GM12878 (cell line): Measurements from ENCODE around the gene NTM. TPM values are rescaled to one million over a fixed set of nuclear protein-coding genes. Genes with fewer than 3 reads are reported as not detected.

ENCODE experiments used
- CBX3 ChIP-seq: fragments of 200-600 bp; sonication (generic); IDR thresholded peaks from 2 replicates; pipeline ENCODE4 v1.6.1; 2016; ENCODE audit warnings: low read depth, borderline replicate concordance
- RAD21 ChIP-seq: IDR thresholded peaks from 2 replicates; pipeline ENCODE4 v1.6.1; 2011; ENCODE audit warnings: mild to moderate bottlenecking, low read depth, low read length, moderate library complexity; ENCODE audit not compliant: insufficient read depth
- ZNF622 ChIP-seq: fragments of 450-650 bp; IDR thresholded peaks from 2 replicates; pipeline ENCODE4 v1.6.1; 2017; ENCODE audit warnings: mild to moderate bottlenecking, inconsistent platforms
- polyA plus RNA-seq, 11 experiments: library from polyadenylated mRNA; depleted of rRNA in 4 of 11; unstranded in 6 of 11; stranded (reverse) in 5 of 11; fragments of >200 nt; fragmentation: Nextera tagmentation in 4 of 11; fragmentation: Illumina TruSeq in 1 of 11; extraction: Ambion mirVana in 4 of 11; extraction: Trizol in 1 of 11; gene quantifications; 1 replicate in 1 of 11; 2 replicates in 10 of 11; pipeline versions ENCODE4 v1.2.1 to v1.2.3, GENCODE V29; 2011 to 2016; ENCODE audit warnings: inconsistent platforms in 2 of 11, missing spikeins in 2 of 11, low read depth in 1 of 11
- total RNA-seq, 4 experiments: library from RNA; depleted of rRNA in 3 of 4; stranded (reverse); fragments of >200 nt in 3 of 4; fragmentation: Illumina TruSeq in 1 of 4; extraction: Trizol in 1 of 4; gene quantifications; 2 replicates each; pipeline versions ENCODE4 v1.2.1 to v1.2.3, GENCODE V29; 2013 to 2021
- TF ChIP-seq, protein P1 (sequence below): fragments of 450-650 bp; IDR thresholded peaks from 2 replicates; pipeline ENCODE4 v1.6.1; 2017; ENCODE audit warnings: mild to moderate bottlenecking, moderate library complexity
- TF ChIP-seq, protein P2 (sequence below): fragments of 450-650 bp; formaldehyde crosslinking; IDR thresholded peaks from 2 replicates; pipeline ENCODE4 v1.5.0; 2022; ENCODE audit warnings: mild to moderate bottlenecking, missing genetic modification characterization

The NTM gene
- total and polyA plus RNA-seq, 10 of the 15 experiments (the other 5 are each of a cell fraction or from before 2014, with no cell fraction given) = not detected

DNA sequence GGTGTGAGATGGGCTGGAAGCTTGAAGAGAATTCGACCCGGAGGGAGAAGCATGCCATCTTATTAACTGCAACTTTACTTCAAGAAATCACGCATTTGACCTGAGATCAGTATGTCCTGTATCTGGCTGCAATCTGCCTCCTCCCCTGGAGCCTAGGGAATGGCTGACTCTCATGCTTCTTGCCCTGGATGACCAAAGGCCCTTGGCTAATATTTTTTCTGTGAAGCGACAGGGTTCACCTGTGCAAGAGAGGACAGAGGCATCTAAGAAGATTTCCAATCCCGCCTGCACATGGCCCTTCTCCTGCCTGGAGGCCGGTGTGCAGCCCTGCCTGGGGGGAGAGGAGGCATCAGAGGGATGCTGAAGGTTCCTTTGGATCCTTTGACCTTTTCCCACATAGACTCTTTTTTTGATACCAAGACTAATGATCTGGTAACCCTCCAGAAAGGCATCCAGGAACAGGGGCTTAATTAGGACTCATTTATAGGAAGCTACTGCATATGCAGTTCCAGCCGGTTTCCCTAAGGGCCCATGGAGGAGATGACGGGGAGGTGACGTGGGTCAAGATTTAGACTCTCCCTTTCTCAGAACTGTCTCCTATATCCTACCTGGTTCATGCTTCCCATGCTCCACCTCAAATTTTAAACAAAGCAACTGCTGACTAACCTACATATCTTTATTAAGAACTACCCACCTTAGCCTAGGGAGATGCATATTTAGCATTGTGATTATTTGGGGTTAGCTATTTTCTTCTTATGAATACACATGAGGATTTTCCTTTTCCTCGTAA is 50.8 kb downstream of the NTM start (continued):
- TF ChIP-seq, protein P1, sequence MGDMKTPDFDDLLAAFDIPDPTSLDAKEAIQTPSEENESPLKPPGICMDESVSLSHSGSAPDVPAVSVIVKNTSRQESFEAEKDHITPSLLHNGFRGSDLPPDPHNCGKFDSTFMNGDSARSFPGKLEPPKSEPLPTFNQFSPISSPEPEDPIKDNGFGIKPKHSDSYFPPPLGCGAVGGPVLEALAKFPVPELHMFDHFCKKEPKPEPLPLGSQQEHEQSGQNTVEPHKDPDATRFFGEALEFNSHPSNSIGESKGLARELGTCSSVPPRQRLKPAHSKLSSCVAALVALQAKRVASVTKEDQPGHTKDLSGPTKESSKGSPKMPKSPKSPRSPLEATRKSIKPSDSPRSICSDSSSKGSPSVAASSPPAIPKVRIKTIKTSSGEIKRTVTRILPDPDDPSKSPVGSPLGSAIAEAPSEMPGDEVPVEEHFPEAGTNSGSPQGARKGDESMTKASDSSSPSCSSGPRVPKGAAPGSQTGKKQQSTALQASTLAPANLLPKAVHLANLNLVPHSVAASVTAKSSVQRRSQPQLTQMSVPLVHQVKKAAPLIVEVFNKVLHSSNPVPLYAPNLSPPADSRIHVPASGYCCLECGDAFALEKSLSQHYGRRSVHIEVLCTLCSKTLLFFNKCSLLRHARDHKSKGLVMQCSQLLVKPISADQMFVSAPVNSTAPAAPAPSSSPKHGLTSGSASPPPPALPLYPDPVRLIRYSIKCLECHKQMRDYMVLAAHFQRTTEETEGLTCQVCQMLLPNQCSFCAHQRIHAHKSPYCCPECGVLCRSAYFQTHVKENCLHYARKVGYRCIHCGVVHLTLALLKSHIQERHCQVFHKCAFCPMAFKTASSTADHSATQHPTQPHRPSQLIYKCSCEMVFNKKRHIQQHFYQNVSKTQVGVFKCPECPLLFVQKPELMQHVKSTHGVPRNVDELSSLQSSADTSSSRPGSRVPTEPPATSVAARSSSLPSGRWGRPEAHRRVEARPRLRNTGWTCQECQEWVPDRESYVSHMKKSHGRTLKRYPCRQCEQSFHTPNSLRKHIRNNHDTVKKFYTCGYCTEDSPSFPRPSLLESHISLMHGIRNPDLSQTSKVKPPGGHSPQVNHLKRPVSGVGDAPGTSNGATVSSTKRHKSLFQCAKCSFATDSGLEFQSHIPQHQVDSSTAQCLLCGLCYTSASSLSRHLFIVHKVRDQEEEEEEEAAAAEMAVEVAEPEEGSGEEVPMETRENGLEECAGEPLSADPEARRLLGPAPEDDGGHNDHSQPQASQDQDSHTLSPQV = no peak
- TF ChIP-seq ZNF622 = no peak
- TF ChIP-seq, protein P2, sequence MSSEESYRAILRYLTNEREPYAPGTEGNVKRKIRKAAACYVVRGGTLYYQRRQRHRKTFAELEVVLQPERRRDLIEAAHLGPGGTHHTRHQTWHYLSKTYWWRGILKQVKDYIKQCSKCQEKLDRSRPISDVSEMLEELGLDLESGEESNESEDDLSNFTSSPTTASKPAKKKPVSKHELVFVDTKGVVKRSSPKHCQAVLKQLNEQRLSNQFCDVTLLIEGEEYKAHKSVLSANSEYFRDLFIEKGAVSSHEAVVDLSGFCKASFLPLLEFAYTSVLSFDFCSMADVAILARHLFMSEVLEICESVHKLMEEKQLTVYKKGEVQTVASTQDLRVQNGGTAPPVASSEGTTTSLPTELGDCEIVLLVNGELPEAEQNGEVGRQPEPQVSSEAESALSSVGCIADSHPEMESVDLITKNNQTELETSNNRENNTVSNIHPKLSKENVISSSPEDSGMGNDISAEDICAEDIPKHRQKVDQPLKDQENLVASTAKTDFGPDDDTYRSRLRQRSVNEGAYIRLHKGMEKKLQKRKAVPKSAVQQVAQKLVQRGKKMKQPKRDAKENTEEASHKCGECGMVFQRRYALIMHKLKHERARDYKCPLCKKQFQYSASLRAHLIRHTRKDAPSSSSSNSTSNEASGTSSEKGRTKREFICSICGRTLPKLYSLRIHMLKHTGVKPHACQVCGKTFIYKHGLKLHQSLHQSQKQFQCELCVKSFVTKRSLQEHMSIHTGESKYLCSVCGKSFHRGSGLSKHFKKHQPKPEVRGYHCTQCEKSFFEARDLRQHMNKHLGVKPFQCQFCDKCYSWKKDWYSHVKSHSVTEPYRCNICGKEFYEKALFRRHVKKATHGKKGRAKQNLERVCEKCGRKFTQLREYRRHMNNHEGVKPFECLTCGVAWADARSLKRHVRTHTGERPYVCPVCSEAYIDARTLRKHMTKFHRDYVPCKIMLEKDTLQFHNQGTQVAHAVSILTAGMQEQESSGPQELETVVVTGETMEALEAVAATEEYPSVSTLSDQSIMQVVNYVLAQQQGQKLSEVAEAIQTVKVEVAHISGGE (CRISPR knock-in tag) = no peak
- no peak for TF ChIP-seq RAD21
- TF ChIP-seq CBX3 = no peak
